OCI-LY7 (cell line): ENCODE data around the gene STMP1. TPM values are rescaled to one million over a fixed set of nuclear protein-coding genes. Genes with fewer than 3 reads are reported as not detected.
A peak's percentile ranks its signal among the peaks of the same experiment; 100 is the strongest.
"Not testable (repeated sequence)": the region's sequence is repeated elsewhere in the genome, so short reads cannot be mapped to it uniquely, and the experiment has no call there.

ENCODE experiments used
- BruUV-seq: library from RNA; stranded (reverse); fragments of 400-500 nt; replicated peaks from 2 replicates; lab custom pipeline; 2021; lab: Mats Ljungman, UMichigan
- CTCF ChIA-PET: fragments of 300-600 bp; sonication (Branson Sonifier 250); formaldehyde crosslinking; loops from one replicate; lab custom pipeline; 2022; ENCODE audit warnings: antibody characterized with exemption; ENCODE audit not compliant: unreplicated experiment; lab: Charles Lee
- POLR2A ChIA-PET: fragments of 300-600 bp; sonication (Branson Sonifier 250); formaldehyde crosslinking; loops from one replicate; lab custom pipeline; 2022; ENCODE audit warnings: antibody characterized with exemption; lab: Charles Lee
- DNase-seq: peaks from one replicate; pipeline ENCODE4 v3.0.0-alpha.2; 2015; ENCODE audit warnings: low spot score
- H2AFZ ChIP-seq: fragments of 200-600 bp; sonication (generic), shearing (Covaris generic); 2 replicates; pipeline ENCODE4 v1.6.1; 2014; ENCODE audit warnings: mild to moderate bottlenecking, antibody characterized with exemption, low read length, moderate library complexity
- H3K27ac ChIP-seq: fragments of 200-600 bp; sonication (generic); 2 replicates; pipeline ENCODE4 v1.5.1; 2014; ENCODE audit warnings: mixed run types, low read depth, mild to moderate bottlenecking, moderate library complexity, low read length, inconsistent platforms; ENCODE audit not compliant: poor library complexity, severe bottlenecking
- H3K36me3 ChIP-seq: fragments of 200-600 bp; sonication (generic); 2 replicates; pipeline ENCODE4 v1.6.1; 2014; ENCODE audit warnings: mild to moderate bottlenecking, antibody characterized with exemption, low read length, moderate library complexity, mixed read lengths; ENCODE audit not compliant: insufficient read depth
- H3K4me1 ChIP-seq: fragments of 200-600 bp; sonication (generic); 2 replicates; pipeline ENCODE4 v1.5.1; 2014; ENCODE audit warnings: mild to moderate bottlenecking, low read length; ENCODE audit not compliant: insufficient read depth, poor library complexity, severe bottlenecking
- H3K4me2 ChIP-seq: fragments of 200-600 bp; sonication (generic); 2 replicates; pipeline ENCODE4 v1.6.1; 2014; ENCODE audit warnings: mild to moderate bottlenecking, low read length
- H3K4me3 ChIP-seq: fragments of 200-600 bp; sonication (generic); 2 replicates; pipeline ENCODE4 v1.5.1; 2014; ENCODE audit warnings: mild to moderate bottlenecking, low read depth, low read length; ENCODE audit not compliant: poor library complexity, severe bottlenecking
- H3K79me2 ChIP-seq: fragments of 200-600 bp; sonication (generic); 2 replicates; pipeline ENCODE4 v1.6.1; 2016; ENCODE audit warnings: low read depth, mild to moderate bottlenecking, low read length, moderate library complexity, mixed read lengths; ENCODE audit not compliant: insufficient read depth
- H3K9me2 ChIP-seq: fragments of 200-600 bp; sonication (generic); 2 replicates; pipeline ENCODE4 v1.6.1; 2016; ENCODE audit warnings: mild to moderate bottlenecking, low read length, mixed read lengths; ENCODE audit not compliant: insufficient read depth
- H3K9me3 ChIP-seq: fragments of 200-600 bp; sonication (generic); 2 replicates; pipeline ENCODE4 v1.6.1; 2014; ENCODE audit warnings: mild to moderate bottlenecking, mixed run types, low read length, mixed read lengths
- H4K20me1 ChIP-seq: fragments of 200-600 bp; sonication (generic); 2 replicates; pipeline ENCODE4 v1.6.1; 2014; ENCODE audit warnings: mild to moderate bottlenecking, antibody characterized with exemption, low read length, moderate library complexity, mixed read lengths; ENCODE audit not compliant: insufficient read depth
- CTCF ChIP-seq: fragments of 200-600 bp; sonication (generic); conservative IDR thresholded peaks from 2 replicates; pipeline ENCODE4 v1.5.1; 2014; ENCODE audit warnings: mild to moderate bottlenecking, antibody characterized with exemption, low read length, moderate library complexity, mixed read lengths
- EZH2phosphoT487 ChIP-seq: fragments of 200-600 bp; sonication (generic); IDR thresholded peaks from 2 replicates; pipeline ENCODE4 v1.6.1; 2018; ENCODE audit warnings: low read depth, borderline replicate concordance, mild to moderate bottlenecking, mixed run types, antibody characterized with exemption, low read length, moderate library complexity, mixed read lengths
- intact Hi-C: fragments of 100-400 bp; cut with micrococcal nuclease; formaldehyde crosslinking; loops from one replicate; pipeline ENCODE4 v1.10.0; 2022; ENCODE audit not compliant: unreplicated experiment
- total RNA-seq, 2 experiments: library from RNA; depleted of rRNA in 1 of 2; stranded (reverse); fragments of >200 nt in 1 of 2; shearing (Covaris generic) in 1 of 2; gene quantifications; 2 replicates each; pipeline ENCODE4 v1.2.3, GENCODE V29; 2014 to 2022

The STMP1 gene
- total RNA-seq, 2 experiments from 2014 or later, result 7.4 to 24.4 TPM

DNA sequence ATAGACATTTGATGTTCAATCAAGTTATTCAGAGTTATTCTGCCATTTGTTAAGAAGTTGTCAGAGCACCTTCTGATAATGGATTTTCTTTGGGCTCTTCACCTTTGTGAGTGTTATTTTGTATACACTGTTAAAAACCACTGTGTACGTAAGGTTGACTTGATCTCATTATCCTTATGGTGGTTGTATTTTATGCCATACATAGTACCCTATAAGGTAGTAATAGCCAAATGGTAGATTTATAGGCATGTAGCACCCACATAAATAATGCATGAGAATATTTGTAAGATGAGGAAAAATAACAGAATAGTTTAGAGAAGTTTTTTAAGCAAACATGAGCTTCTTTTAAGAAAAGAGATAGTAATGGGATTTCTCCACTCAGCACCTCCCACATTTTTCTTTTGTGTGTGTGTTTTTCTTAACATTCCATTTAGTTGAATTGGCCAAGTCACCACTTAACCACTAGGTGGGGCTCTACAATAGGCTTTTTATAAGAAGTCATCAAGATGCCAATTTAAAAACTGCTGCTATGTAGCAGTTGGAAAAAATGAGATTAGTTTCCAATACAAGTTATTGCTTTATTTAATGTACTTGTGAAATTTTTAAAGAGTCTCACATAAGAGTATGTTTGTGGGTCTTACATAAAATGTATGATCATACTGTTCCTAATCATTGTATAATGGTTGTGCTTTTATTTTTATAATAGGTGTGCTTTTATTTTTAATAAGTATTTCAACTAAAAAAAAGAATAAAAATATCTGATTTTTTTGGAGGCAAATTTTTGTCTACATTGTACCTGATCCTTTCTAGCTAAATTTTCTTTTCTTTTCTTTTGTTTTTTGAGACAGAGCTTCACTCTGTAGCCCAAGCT is 41.1 kb upstream of the STMP1 start:
- Histone ChIP-seq H3K4me3 (no peak overlapping the region), H3K9me2 (no peaks in the 10 kb centered on the region), H3K79me2 (no peaks in the 10 kb centered on the region), H2AFZ (no peak overlapping the region), H3K4me2 (no peak overlapping the region), H3K27ac (no peak overlapping the region), H3K9me3 (no peaks in the 10 kb centered on the region), H3K4me1 (no peaks in the 10 kb centered on the region), H3K36me3 (peaks cover 97% of the 10 kb centered on the region), H4K20me1 (no peaks in the 10 kb centered on the region)
- DNase-seq, result peak; percentile 65
- ChIA-PET CTCF (interaction anchor here (0.6 kb wide), 1 partner anchor 24 kb away, joined by 3 read pairs; no protein-coding TSS in a partner anchor), POLR2A (interaction anchor here (0.7 to 0.9 kb wide), 2 partner anchors 78 to 336 kb away, joined by 3 to 4 read pairs; no protein-coding TSS in a partner anchor)
- BruUV-seq, result no TSS peak
- TF ChIP-seq EZH2phosphoT487 (no peak), CTCF (peak; percentile 98)
- intact Hi-C loops, result loop anchor here (5.0 kb wide), 1 partner anchor 34 kb away; no protein-coding TSS in a partner anchor

DNA sequence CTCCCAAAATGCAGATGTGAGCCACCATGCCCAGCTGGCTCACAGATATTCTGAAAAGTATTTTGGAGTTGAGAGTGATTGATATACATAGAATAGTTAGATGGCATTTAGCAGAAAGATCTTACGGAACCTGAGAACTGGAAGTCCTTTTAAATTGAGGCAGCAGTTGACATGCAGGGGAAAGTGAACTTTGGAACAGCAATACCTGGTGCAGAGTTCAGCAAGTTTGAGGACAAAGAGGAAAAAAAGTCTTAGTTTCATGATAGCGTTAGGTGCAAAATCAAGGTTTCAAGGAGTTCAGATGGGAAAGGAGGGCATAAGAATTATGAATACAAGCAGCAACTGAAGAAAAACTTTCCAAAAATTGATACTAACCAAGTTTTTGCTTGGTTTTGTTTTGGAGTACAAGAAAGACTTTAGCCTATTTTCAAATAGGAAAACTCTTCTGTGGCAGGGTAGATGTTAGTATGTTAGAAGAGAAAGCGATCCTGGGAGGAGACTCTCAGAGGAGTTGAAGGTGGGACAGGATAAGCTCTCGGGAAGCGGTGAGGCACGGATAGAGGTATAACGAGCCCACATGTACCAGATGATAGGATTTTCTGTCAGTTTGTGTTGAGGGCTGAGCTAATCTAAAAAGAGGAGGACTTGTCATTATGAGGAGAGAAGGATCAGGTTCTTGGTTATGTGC is 28.0 kb upstream of the STMP1 start:
- DNase-seq, result no peak
- H3K9me2 ChIP-seq, result no peaks in the 10 kb centered on the region
- no peak for TF ChIP-seq CTCF
- no peak for TF ChIP-seq EZH2phosphoT487
- H3K4me2 ChIP-seq, result no peak overlapping the region
- BruUV-seq, result no TSS peak
- H3K4me1 ChIP-seq, result no peaks in the 10 kb centered on the region
- H3K36me3 ChIP-seq, result peaks cover 99% of the 10 kb centered on the region
- H3K4me3 ChIP-seq, result no peak overlapping the region
- ChIA-PET CTCF (no interaction called here), POLR2A (interaction anchor here (0.6 to 1.0 kb wide), 2 partner anchors 48 to 156 kb away, joined by 3 read pairs; no protein-coding TSS in a partner anchor)
- no peaks in the 10 kb centered on the region for H3K79me2 ChIP-seq
- no peaks in the 10 kb centered on the region for H4K20me1 ChIP-seq
- intact Hi-C loops, result no loop called here
- no peak overlapping the region for H2AFZ ChIP-seq
- H3K9me3 ChIP-seq, result no peaks in the 10 kb centered on the region
- no peak overlapping the region for H3K27ac ChIP-seq

GRCh38 chr7:135639690-135640089 is 22.6 kb upstream of the STMP1 start:
- BruUV-seq, H3K9me3 ChIP-seq, H3K4me2 ChIP-seq, DNase-seq, H3K4me1 ChIP-seq, H3K9me2 ChIP-seq, H4K20me1 ChIP-seq, CTCF ChIA-PET, H3K79me2 ChIP-seq, H2AFZ ChIP-seq, H3K4me3 ChIP-seq, H3K27ac ChIP-seq: not testable (repeated sequence)
- H3K36me3 ChIP-seq, result peaks cover 100% of the 10 kb centered on the region
- POLR2A ChIA-PET, result interaction anchor here (1.2 kb wide), 1 partner anchor 27 kb away, joined by 5 read pairs; no protein-coding TSS in a partner anchor
- intact Hi-C loops, result loop anchor here (5.0 kb wide), 1 partner anchor 37 kb away; no protein-coding TSS in a partner anchor
